GM12872 (cell line): ENCODE data around the gene ATP13A4.

Source experiments
- TF ChIP-seq, protein P1 (sequence below): IDR thresholded peaks from 3 replicates; pipeline ENCODE4 v1.5.1; 2011; ENCODE audit warnings: low read depth, mild to moderate bottlenecking, low read length, moderate library complexity; ENCODE audit not compliant: insufficient read depth

The ATP13A4 gene

GRCh38 chr3:193391902-193392301 is 162.8 kb downstream of the ATP13A4 start:
- TF ChIP-seq, protein P1, sequence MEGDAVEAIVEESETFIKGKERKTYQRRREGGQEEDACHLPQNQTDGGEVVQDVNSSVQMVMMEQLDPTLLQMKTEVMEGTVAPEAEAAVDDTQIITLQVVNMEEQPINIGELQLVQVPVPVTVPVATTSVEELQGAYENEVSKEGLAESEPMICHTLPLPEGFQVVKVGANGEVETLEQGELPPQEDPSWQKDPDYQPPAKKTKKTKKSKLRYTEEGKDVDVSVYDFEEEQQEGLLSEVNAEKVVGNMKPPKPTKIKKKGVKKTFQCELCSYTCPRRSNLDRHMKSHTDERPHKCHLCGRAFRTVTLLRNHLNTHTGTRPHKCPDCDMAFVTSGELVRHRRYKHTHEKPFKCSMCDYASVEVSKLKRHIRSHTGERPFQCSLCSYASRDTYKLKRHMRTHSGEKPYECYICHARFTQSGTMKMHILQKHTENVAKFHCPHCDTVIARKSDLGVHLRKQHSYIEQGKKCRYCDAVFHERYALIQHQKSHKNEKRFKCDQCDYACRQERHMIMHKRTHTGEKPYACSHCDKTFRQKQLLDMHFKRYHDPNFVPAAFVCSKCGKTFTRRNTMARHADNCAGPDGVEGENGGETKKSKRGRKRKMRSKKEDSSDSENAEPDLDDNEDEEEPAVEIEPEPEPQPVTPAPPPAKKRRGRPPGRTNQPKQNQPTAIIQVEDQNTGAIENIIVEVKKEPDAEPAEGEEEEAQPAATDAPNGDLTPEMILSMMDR: no peak

- TF ChIP-seq, protein P1: no peak
These were observed 165.4 kb downstream of the ATP13A4 start for GRCh38 chr3:193389335-193389734.

GRCh38 chr3:193388361-193388760 is 166.3 kb downstream of the ATP13A4 start:
- TF ChIP-seq, protein P1: no peak

DNA sequence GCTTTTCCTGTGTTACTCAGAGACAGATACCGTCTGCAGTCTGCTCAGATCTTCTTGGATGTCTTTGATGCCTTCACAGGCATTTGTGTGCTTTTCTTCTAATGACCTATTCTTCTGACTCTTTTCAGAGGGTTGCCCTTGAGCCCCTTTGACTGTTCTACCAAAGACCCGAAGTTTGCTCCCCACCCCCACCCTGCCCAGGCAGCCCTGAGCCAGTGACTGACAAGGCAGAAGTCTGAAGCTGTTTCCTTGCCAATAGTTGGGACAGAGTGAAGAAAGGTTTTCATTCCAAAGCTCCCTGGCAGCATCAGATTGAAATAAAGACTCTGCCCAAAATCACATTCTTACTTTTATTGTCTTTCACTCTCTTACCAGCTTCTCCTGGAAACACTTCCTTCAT is 167.1 kb downstream of the ATP13A4 start:
- TF ChIP-seq, protein P1: no peak

- TF ChIP-seq, protein P1: no peak
These were observed 176.0 kb downstream of the ATP13A4 start, which contains the start of gene ATP13A5 for GRCh38 chr3:193378706-193379105. TSS of gene ATP13A5 (minus strand) at chr3:193378753. CDS start at chr3:193378725, 28 bp downstream.

- TF ChIP-seq, protein P1: no peak
These were observed 177.1 kb downstream of the ATP13A4 start for GRCh38 chr3:193377591-193377990.

DNA sequence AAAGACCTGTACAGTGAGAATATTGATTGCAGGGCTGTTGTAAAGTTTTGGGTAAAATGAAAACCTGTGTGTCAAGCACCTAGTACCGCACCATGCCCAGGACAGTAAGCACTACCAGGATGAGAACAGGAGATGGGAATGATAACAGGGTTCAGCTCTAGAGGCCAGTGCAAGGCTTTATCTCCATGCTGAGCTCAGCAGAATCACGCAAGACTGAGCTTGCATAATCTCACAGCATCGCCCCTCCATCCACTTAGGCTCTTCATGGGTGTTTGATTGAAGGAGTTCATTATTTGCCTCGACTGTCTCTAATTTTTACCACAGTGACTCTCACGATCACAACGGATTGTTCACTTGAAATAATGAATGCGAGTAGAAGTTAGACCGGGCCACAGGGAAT is 179.1 kb downstream of the ATP13A4 start:
- TF ChIP-seq, protein P1: no peak
